ENCODE results near the gene FAU.
A peak's percentile ranks its signal among the peaks of the same experiment; 100 is the strongest.
"Not testable (repeated sequence)": the region's sequence is repeated elsewhere in the genome, so short reads cannot be mapped to it uniquely, and the experiment has no call there.

The FAU gene

GRCh38 chr11:65130631-65131416, 8.9 kb upstream of the FAU start:
- H3K27me3 Mint-ChIP-seq, result no peaks in the 10 kb centered on the region
- no peaks in the 10 kb centered on the region for H3K9me3 Mint-ChIP-seq
- peaks cover 49% of the 10 kb centered on the region for H3K4me1 Mint-ChIP-seq
- H3K27ac Mint-ChIP-seq, result peak overlapping the region in 1 of 2 donors; percentile 8
- no peak for DNase-seq
- ATAC-seq, result no peak
- H3K4me3 Mint-ChIP-seq, result no peak overlapping the region

DNA sequence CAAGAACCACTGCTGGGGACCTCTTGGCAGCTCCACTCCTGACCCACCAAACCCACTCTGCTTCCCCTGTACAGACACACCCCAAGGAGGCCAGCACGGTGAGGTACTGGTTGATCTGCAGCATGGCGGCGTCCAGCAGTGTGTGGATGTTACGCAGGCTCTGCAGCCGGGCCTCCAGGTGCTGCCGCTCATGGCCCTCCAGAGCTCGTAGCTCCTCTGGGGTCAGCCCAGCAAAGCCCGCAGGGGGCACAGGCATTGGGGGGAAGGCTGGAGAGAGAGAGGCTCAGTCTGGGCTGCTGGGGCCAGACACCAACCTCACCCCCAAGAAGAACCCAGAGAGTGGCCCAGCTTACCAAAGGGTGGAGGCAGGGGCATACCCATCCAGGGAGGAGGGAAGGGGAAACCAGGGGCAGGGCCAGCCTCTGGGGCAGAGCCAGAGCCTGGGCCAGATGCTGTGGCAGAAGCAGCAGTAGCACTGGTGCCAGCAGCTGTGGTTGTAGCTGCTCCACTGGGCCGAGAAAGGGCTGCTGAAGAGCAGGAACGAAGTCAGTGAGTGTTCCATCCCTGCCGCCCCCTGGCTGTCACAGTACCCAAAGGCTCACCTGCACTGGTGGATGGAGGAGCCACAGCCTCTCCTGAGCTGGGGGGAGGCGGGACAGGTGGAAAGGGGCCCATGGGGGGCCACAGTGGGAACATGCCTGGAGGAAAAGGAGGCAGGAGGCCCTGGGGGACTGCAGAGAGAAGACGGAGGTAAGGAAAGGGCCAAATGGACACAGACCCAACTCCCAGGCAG, 7.9 kb upstream of the FAU start:
- ATAC-seq (no peak), DNase-seq (no peak)
- Mint-ChIP-seq H3K9me3 (no peaks in the 10 kb centered on the region), H3K27me3 (no peaks in the 10 kb centered on the region), H3K4me3 (no peak overlapping the region), H3K27ac (peak overlapping the region in 1 of 2 donors; percentile 71), H3K4me1 (peaks cover 49% of the 10 kb centered on the region)

DNA sequence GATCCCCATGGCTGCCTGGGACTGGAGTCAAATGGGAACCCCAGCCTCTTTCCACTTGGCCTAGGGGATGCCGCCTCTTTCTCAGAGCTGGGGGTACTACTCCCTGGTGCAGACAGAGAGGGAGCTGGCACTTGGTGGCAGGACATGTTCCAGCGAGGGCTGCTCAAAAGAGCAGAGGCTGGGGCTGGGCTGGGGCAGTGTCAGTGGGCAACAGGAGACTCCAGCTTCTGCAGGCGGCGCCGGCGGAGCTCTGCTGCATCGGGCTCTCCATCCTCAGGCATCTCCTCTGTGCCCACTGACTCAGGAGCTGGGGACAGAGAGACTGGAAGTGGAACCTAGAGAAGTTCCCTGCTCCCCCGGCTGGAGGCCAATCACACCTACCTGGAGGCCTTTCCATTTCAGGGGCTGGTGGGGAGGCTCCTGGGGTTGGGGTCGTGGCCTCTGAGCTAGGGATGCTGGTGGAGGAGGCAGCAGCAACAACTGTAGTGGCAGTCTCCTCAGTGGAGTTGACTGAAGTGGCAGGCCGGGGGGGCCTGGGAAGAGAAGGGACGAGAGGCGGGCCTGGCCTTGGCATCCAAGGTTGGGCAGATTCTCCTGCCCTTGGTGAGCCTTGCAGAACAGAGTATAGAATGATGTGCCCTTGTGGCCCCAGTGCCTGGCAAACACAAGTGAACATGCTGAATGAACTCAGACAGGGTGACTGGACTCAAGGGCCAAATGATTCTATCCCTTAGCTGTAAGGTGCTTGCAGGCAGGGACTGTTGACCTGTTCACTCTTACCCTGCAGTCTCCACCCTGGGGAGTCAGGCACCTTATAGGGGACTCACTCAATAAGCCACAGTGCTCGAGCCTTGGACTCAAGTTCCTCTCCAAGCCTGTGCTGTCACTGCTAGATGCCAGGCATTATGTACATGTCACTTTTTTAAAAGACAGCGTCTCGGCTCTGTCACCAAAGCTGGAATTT, 6.5 kb upstream of the FAU start:
- H3K27ac Mint-ChIP-seq, result peak overlapping the region in 1 of 2 donors; percentile 85

DNA sequence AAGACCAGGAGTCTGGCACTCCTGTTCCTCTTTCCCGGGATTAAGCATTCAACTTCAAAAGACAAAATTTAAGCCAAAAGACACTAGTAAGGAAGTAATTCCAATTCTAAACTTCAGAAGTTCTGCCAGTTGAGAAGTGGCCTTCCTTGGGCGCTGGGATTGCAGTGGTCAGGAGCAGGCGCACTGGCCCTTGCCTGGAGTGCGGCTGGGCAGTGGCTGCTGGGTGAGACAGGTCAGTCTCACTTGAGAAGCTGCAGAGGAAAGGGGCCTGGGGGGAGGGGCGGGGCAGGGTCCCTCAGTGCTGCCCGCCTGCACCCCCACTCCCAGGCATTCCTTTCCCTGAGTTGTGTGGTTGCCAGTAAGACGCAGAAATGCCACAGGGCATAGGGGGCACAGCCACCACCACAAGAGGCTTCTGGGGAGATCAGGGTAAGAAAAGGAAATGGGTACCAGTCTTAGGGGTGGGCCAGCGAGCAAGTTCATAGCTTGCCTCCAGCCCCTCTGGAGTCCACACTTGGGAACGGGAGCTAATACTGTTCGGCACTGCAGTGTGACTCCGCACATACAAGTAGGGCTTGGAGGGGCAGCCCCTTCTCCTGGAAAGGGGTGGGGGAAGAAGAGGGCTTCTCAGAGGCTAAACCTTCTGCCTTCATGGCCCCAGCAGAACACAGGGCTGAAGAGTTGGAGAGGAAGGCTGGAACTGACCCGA, 5.7 kb upstream of the FAU start:
- no peak overlapping the region for H3K4me3 Mint-ChIP-seq
- ATAC-seq, result no peak

More for the DNA sequence above, 6.5 kb upstream of the FAU start:
- peaks cover 55% of the 10 kb centered on the region for H3K4me1 Mint-ChIP-seq
- DNase-seq (no peak), ATAC-seq (no peak)
- no peak overlapping the region for H3K4me3 Mint-ChIP-seq
- no peaks in the 10 kb centered on the region for H3K27me3 Mint-ChIP-seq
- no peaks in the 10 kb centered on the region for H3K9me3 Mint-ChIP-seq

DNA sequence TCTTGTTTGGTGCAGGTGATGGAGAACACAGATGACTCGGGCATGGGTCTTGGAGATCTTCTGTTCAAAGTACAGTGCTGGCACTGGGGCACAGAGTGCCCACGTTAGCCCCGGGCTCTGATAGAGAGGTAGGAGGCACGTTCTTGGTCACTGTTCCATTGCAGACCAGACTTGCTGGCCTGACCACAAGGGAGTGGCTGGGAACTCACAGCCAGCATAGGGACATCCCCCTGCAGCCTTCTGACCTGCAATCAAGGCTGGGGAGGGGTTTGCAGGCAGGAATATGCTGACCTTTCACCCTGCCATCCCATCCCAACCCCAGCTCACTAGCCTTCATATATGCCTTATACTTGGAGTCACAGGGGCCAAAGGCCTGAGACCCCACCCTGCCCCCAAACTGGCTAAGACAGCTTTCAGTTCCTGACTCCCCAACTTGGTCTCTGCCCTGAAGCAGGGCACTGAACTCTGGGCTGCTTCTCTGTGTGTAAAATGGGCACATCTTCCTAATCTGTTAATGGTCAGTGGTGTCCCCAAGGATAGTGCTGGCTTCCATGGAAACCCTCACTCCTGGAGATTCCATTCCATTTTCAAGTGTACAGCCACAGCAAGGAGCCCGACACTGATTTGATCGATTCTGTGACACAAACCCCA, 4.8 kb upstream of the FAU start:
- no peak overlapping the region for H3K27ac Mint-ChIP-seq
- no peak for DNase-seq
- no peak overlapping the region for H3K4me3 Mint-ChIP-seq

More for the DNA sequence above, 5.7 kb upstream of the FAU start:
- Mint-ChIP-seq H3K9me3 (no peaks in the 10 kb centered on the region), H3K27me3 (no peaks in the 10 kb centered on the region), H3K27ac (peak overlapping the region in 1 of 2 donors; percentile 85), H3K4me1 (peaks cover 54% of the 10 kb centered on the region)
- no peak for DNase-seq

DNA sequence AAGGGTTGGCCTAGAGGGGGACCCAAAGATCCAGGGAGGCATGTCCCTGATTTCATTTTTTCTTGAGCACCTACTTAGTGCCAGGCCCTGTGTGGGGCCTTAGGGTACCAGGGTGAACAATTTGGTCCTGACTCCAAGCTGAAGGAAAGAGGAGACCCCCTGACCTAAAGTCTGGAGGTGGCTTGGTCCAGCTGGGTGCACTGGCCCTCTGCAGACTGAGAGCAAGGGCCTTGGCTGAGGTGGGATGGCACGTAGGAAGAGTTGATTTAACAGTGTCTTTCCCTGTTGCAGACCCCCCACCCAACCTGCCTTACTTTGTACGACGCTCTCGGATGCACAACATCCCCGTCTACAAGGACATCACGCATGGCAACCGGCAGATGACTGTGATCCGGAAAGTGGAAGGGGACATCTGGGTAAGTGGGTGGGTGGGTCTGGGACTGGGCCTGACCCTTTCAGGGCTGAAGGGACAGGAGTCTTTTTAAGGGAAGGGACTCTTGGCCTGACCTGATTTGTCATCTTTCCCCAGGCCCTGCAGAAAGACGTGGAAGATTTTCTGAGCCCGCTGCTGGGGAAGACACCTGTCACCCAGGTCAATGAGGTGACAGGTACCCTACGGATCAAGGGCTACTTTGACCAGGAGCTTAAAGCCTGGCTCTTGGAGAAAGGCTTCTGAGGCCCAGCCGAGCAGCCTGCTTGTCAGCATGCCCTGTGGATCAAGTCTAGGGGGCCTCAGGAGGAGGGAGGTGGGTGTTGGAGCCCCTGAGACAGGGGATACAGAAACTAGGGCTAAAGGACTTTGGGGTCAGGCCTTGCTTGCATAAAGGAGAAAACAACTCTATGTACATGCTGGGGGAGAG, 3.5 kb upstream of the FAU start:
- ATAC-seq (no peak), DNase-seq (no peak)
- Mint-ChIP-seq H3K27ac (no peak overlapping the region), H3K9me3 (no peaks in the 10 kb centered on the region), H3K4me3 (no peak overlapping the region), H3K4me1 (peaks cover 56% of the 10 kb centered on the region), H3K27me3 (no peaks in the 10 kb centered on the region)

More for the DNA sequence above, 4.8 kb upstream of the FAU start:
- H3K9me3 Mint-ChIP-seq, result no peaks in the 10 kb centered on the region
- ATAC-seq, result no peak
- H3K4me1 Mint-ChIP-seq, result peaks cover 52% of the 10 kb centered on the region
- no peaks in the 10 kb centered on the region for H3K27me3 Mint-ChIP-seq

DNA sequence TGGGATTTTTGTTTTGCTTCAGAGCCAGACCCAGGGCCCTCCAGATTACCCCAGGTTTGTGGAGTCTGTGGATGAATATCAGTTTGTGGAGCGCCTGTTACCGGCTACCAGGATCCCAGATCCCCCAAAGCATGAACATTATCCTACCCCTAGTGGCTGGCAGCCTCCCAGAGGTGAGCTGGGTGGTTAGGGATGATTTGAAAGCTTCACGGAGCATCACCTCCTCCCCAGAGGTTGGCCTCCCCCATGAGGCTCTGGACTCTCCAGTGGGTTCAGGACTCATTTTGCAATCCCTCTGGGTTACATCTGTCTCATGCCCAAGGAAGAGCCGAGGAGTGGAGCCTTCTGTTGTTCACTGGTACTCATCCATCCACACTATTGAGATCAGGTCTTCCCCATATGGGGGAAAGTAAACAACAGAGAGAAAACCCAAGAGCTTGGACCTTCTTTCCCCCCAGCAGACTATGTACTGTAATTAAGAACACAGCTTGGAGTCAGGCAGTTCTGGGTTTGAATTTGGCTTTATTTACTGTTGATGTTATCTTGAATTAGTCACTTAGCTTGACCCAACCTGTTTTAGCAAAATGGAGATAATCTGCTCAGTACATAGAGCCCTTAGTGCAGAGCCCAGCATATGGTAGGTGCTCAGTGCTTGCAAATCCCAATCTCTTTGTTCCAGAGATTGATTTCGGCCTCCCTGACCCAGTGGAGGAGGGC, 2.7 kb upstream of the FAU start:
- peaks cover 57% of the 10 kb centered on the region for H3K4me1 Mint-ChIP-seq
- no peaks in the 10 kb centered on the region for H3K9me3 Mint-ChIP-seq
- peak overlapping the region; percentile 32 to 54 for H3K4me3 Mint-ChIP-seq
- H3K27ac Mint-ChIP-seq, result peak overlapping the region in 1 of 2 donors; percentile 78
- no peaks in the 10 kb centered on the region for H3K27me3 Mint-ChIP-seq
- no peak for DNase-seq
- ATAC-seq, result no peak

- H3K9me3 Mint-ChIP-seq, result no peaks in the 10 kb centered on the region
- DNase-seq, result peak in 1 of 2 donors; percentile 52
These were observed 478 bp downstream of the FAU start for GRCh38 chr11:65121447-65121864.

GRCh38 chr11:65120831-65121230, 1.1 kb downstream of the FAU start:
- Mint-ChIP-seq H3K4me3 (peak overlapping the region; percentile 94 to 100), H3K9me3 (no peaks in the 10 kb centered on the region), H3K27ac (peak overlapping the region; percentile 99), H3K27me3 (no peaks in the 10 kb centered on the region), H3K4me1 (peaks cover 80% of the 10 kb centered on the region)
- DNase-seq, result no peak
- ATAC-seq, result no peak

More at GRCh38 chr11:65121447-65121864, 478 bp downstream of the FAU start:
- H3K4me3 Mint-ChIP-seq, result peak overlapping the region; percentile 94 to 100
- ATAC-seq, result no peak
- peaks cover 78% of the 10 kb centered on the region for H3K4me1 Mint-ChIP-seq
- H3K27me3 Mint-ChIP-seq, result no peaks in the 10 kb centered on the region
- peak overlapping the region; percentile 99 for H3K27ac Mint-ChIP-seq

GRCh38 chr11:65119670-65119995, 2.3 kb downstream of the FAU start:
- H3K9me3 Mint-ChIP-seq, result no peaks in the 10 kb centered on the region
- DNase-seq (no peak), ATAC-seq (no peak)
- peak overlapping the region; percentile 31 to 67 for H3K27ac Mint-ChIP-seq
- H3K4me1 Mint-ChIP-seq, result peaks cover 82% of the 10 kb centered on the region
- H3K4me3 Mint-ChIP-seq, result peak overlapping the region in 1 of 2 donors; percentile 100
- H3K27me3 Mint-ChIP-seq, result no peaks in the 10 kb centered on the region

- H3K27ac Mint-ChIP-seq, result peak overlapping the region; percentile 31 to 85
- not testable (repeated sequence) for H3K9me3 Mint-ChIP-seq, ATAC-seq, H3K27me3 Mint-ChIP-seq, DNase-seq, H3K4me3 Mint-ChIP-seq
- peaks cover 81% of the 10 kb centered on the region for H3K4me1 Mint-ChIP-seq
These were observed 2.9 kb downstream of the FAU start for GRCh38 chr11:65118891-65119669.

DNA sequence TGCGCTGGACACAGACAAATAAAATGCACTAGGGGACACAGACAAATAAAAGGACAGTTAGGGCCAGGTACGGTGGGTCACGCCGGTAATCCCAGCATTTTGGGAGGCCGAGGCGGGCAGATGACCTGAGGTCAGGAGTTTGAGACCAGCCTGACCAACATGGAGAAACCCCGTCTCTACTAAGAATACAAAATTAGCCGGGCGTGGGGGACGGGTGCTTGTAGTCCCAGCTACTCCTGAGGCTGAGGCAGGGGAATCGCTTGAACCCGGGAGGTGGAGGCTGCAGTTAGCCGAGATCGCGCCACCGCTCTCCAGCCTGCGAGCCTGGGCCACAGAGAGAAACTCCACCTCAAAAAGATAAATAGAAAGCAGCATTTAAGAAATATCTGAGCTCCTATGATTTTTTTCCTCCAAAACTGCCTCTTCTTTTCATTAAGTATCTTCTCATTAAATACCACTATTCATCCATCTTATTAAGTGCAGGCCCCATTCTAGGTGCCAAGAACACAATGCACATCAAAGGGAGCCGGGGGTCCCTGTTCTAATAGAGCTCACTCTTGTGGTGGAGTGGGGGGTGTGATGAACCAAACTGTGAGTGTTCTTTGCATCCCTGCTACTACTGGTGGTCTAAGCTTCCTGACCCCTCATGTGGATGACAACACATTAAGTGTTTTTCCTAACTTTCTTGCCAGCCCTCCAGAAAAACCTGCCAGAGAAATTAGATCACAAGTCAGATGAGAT, 3.7 kb downstream of the FAU start:
- Mint-ChIP-seq H3K27me3 (no peaks in the 10 kb centered on the region), H3K27ac (peak overlapping the region; percentile 43 to 98), H3K9me3 (no peaks in the 10 kb centered on the region), H3K4me1 (peaks cover 83% of the 10 kb centered on the region), H3K4me3 (peak overlapping the region; percentile 92 to 95)
- DNase-seq (no peak), ATAC-seq (no peak)

All from stimulated activated naive CD8-positive, alpha-beta T cell treated with anti-CD3 and anti-CD28 coated beads, Interleukin-15, amount 100 ng/mL, for 72 hours (primary cell).